Measurements from ENCODE around the gene CBLC.

Gene CBLC

DNA sequence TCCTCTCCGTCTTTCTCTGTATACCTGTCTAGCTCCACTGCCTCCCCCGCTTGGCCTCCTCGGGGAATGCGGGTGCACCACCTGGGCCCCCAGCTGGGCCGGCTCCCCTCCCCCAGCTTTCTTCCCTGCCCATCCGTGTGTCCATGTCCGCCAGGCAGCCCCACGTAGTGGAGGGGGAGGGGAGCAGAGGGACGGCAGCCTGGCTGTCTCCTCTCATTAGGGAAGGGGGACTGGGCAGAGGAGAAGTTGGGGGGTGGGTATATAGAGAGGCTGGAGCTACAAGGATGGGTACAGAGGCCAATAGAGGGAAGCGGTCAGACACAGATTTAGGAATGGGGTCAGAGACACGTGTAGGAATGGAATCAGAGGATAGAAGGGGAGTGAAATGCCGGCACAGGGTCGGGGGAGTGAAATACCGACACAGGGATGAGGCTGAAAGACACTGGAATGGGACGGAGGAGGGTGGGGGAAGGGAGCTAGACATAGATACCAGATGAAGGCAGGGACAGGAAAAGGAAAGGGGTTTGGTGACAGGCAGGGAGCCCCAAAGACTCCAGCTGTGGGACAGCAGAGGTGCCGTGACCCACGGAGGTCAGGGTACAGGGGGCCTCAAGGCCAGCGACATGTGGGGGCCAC, 71.2 kb downstream of the CBLC start:
- peaks cover 7 to 9% of the 10 kb centered on the region in 2 experiments; a peak in 2 of 3 replicates for H3K36me3 ChIP-seq (ENCODE audit: control insufficient read depth in 2 of 2, insufficient read depth in 1 of 2, low read length in 2 of 2)
- POLR2A ChIA-PET: interaction anchor here (0.6 to 2.2 kb wide), 5 partner anchors 35 to 483 kb away, joined by 3 to 12 read pairs (median 3); partner anchors contain the start of genes CLASRP and TOMM40
- H3K27ac ChIP-seq (ENCODE audit: extremely low read depth, low read depth, low read length): peak overlapping the region; percentile 93
- CTCF ChIA-PET: interaction anchor here (0.6 to 1.8 kb wide), 10 partner anchors 54 to 1199 kb away, joined by 3 to 5 read pairs (median 3); no protein-coding TSS in a partner anchor
- TF ChIP-seq ZNF560 (tag by site-specific recombination; IDR thresholded peaks at IDR 0.05; ENCODE audit: borderline replicate concordance) (no peak), ZNF707 (tag by site-specific recombination; IDR thresholded peaks at IDR 0.05) (no peak), ZBTB17 (tag by site-specific recombination; IDR thresholded peaks at IDR 0.05) (peak; percentile 11), KLF16 (tag by site-specific recombination; IDR thresholded peaks at IDR 0.05) (0 out of 2 replicates have a peak, but pooled peaks have one; percentile 9), ZNF302 (tag by site-specific recombination; IDR thresholded peaks at IDR 0.05; ENCODE audit: low read depth) (no peak), SCRT2 (tag by site-specific recombination; IDR thresholded peaks at IDR 0.05) (peak; percentile 65), ZFHX2 (tag by site-specific recombination; conservative IDR thresholded peaks at IDR 0.05) (0 out of 2 replicates have a peak, but pooled peaks have one; percentile 38), ZNF366 (tag by site-specific recombination; conservative IDR thresholded peaks at IDR 0.05) (peak; percentile 23; the same call in 1 of the 2 replicates), ZBTB20 (tag by site-specific recombination; IDR thresholded peaks at IDR 0.05) (no peak), ZNF585B (tag by site-specific recombination; IDR thresholded peaks at IDR 0.05) (no peak), ZSCAN16 (tag by site-specific recombination; IDR thresholded peaks at IDR 0.05) (no peak), ZNF398 (tag by site-specific recombination; IDR thresholded peaks at IDR 0.05) (peak; percentile 23; the same call in 1 of the 2 replicates), IKZF3 (tag by site-specific recombination; IDR thresholded peaks at IDR 0.05) (no peak), ZXDB (tag by site-specific recombination; IDR thresholded peaks at IDR 0.05) (0 out of 2 replicates have a peak, but pooled peaks have one; percentile 28), ZBTB8A (tag by site-specific recombination; IDR thresholded peaks at IDR 0.05) (no peak), ZEB2 (tag by site-specific recombination; IDR thresholded peaks at IDR 0.05) (0 out of 2 replicates have a peak, but pooled peaks have one; percentile 54), GLIS1 (tag by site-specific recombination; IDR thresholded peaks at IDR 0.05) (peak; percentile 99), EGR2 (tag by site-specific recombination; IDR thresholded peaks at IDR 0.05; ENCODE audit: low read depth) (0 out of 2 replicates have a peak, but pooled peaks have one; percentile 1), ZNF37A (tag by site-specific recombination; IDR thresholded peaks at IDR 0.05) (no peak)
- TF ChIP-seq, protein P1, sequence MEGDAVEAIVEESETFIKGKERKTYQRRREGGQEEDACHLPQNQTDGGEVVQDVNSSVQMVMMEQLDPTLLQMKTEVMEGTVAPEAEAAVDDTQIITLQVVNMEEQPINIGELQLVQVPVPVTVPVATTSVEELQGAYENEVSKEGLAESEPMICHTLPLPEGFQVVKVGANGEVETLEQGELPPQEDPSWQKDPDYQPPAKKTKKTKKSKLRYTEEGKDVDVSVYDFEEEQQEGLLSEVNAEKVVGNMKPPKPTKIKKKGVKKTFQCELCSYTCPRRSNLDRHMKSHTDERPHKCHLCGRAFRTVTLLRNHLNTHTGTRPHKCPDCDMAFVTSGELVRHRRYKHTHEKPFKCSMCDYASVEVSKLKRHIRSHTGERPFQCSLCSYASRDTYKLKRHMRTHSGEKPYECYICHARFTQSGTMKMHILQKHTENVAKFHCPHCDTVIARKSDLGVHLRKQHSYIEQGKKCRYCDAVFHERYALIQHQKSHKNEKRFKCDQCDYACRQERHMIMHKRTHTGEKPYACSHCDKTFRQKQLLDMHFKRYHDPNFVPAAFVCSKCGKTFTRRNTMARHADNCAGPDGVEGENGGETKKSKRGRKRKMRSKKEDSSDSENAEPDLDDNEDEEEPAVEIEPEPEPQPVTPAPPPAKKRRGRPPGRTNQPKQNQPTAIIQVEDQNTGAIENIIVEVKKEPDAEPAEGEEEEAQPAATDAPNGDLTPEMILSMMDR (tag by site-specific recombination; IDR thresholded peaks at IDR 0.05): 0 out of 2 replicates have a peak, but pooled peaks have one; percentile 5
- TF ChIP-seq, protein P2, sequence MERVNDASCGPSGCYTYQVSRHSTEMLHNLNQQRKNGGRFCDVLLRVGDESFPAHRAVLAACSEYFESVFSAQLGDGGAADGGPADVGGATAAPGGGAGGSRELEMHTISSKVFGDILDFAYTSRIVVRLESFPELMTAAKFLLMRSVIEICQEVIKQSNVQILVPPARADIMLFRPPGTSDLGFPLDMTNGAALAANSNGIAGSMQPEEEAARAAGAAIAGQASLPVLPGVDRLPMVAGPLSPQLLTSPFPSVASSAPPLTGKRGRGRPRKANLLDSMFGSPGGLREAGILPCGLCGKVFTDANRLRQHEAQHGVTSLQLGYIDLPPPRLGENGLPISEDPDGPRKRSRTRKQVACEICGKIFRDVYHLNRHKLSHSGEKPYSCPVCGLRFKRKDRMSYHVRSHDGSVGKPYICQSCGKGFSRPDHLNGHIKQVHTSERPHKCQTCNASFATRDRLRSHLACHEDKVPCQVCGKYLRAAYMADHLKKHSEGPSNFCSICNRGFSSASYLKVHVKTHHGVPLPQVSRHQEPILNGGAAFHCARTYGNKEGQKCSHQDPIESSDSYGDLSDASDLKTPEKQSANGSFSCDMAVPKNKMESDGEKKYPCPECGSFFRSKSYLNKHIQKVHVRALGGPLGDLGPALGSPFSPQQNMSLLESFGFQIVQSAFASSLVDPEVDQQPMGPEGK (tag by site-specific recombination; IDR thresholded peaks at IDR 0.05): 0 out of 2 replicates have a peak, but pooled peaks have one; percentile 9
- H3K4me1 ChIP-seq (ENCODE audit: control insufficient read depth, insufficient read depth, low read length): peaks cover 25% of the 10 kb centered on the region
- no peak overlapping the region for H3K4me3 ChIP-seq (ENCODE audit: low read depth, low read length)
- no peaks in the 10 kb centered on the region for H3K9me3 ChIP-seq (ENCODE audit: control insufficient read depth, insufficient read depth, low read depth, low read length)
